ENCODE measurements around the gene NMNAT2. TPM values are rescaled to one million over a fixed set of nuclear protein-coding genes. Genes with fewer than 3 reads are reported as not detected.

NMNAT2 gene
- total and polyA plus RNA-seq, 12 donors, result 0.35 to 6.1 (median 2.9) TPM

GRCh38 chr1:183379951-183380350 lies 38.2 kb downstream of the NMNAT2 start:
- TF ChIP-seq POLR2A (IDR thresholded peaks at IDR 0.05) (no peak), CTCF (IDR thresholded peaks at IDR 0.05) (no peak)
- 64 to 71% (median 66%) methylated on average over 2 of the region's 2 CpGs for WGBS, 4 donors
- intact Hi-C loops (cut with DNase I), result no loop called here

GRCh38 chr1:183375381-183375780 lies 42.8 kb downstream of the NMNAT2 start:
- Histone ChIP-seq H3K36me3 (replicated peaks in 1 of 2) (no peaks in the 10 kb centered on the region), H3K27ac (no peak overlapping the region), H3K4me1 (replicated peaks in 1 of 2) (no peaks in the 10 kb centered on the region), H3K4me3 (no peak overlapping the region), H3K9me3 (replicated peaks in 1 of 3) (peaks cover 0 to 5% (median 0%) of the 10 kb centered on the region in 3 donors), H3K27me3 (no peaks in the 10 kb centered on the region)
- DNase-seq, result no peak
- TF ChIP-seq CTCF (IDR thresholded peaks at IDR 0.05) (no peak), POLR2A (IDR thresholded peaks at IDR 0.05) (no peak)
- intact Hi-C loops (cut with DNase I), result no loop called here
- 85 to 92% (median 88%) methylated on average over 2 of the region's 2 CpGs for WGBS, 4 donors

More at GRCh38 chr1:183379951-183380350, 38.2 kb downstream of the NMNAT2 start:
- Histone ChIP-seq H3K27ac (no peak overlapping the region), H3K36me3 (replicated peaks in 1 of 2) (no peaks in the 10 kb centered on the region), H3K4me1 (replicated peaks in 1 of 2) (no peaks in the 10 kb centered on the region), H3K27me3 (no peaks in the 10 kb centered on the region), H3K4me3 (no peak overlapping the region), H3K9me3 (replicated peaks in 1 of 3) (peaks cover 0 to 5% (median 0%) of the 10 kb centered on the region in 3 donors)
- no peak for DNase-seq

- Histone ChIP-seq H3K27ac (no peak overlapping the region), H3K36me3 (replicated peaks in 1 of 2) (no peaks in the 10 kb centered on the region), H3K27me3 (no peaks in the 10 kb centered on the region), H3K4me1 (replicated peaks in 1 of 2) (no peaks in the 10 kb centered on the region), H3K9me3 (replicated peaks in 1 of 3) (no peaks in the 10 kb centered on the region), H3K4me3 (no peak overlapping the region)
- intact Hi-C loops (cut with DNase I), result no loop called here
- whole genome bisulfite sequencing, 4 donors, result 82 to 91% (median 88%) methylated on average over 2 of the region's 2 CpGs
- no peak for DNase-seq
- TF ChIP-seq POLR2A (IDR thresholded peaks at IDR 0.05), result no peak
- no peak for TF ChIP-seq CTCF (IDR thresholded peaks at IDR 0.05)
Measured at GRCh38 chr1:183374825-183375224, 43.4 kb downstream of the NMNAT2 start.

- H3K36me3 ChIP-seq (replicated peaks in 1 of 2), result no peaks in the 10 kb centered on the region
- no peak overlapping the region for H3K27ac ChIP-seq
- TF ChIP-seq POLR2A (IDR thresholded peaks at IDR 0.05), result no peak
- TF ChIP-seq CTCF (IDR thresholded peaks at IDR 0.05), result no peak
- H3K4me3 ChIP-seq, result no peak overlapping the region
- H3K4me1 ChIP-seq (replicated peaks in 1 of 2), result no peaks in the 10 kb centered on the region
- no peaks in the 10 kb centered on the region for H3K9me3 ChIP-seq (replicated peaks in 1 of 3)
- H3K27me3 ChIP-seq, result no peaks in the 10 kb centered on the region
- intact Hi-C loops (cut with DNase I), result no loop called here
- WGBS, 4 donors, result 56 to 80% (median 70%) methylated on average over 4 of the region's 4 CpGs
- DNase-seq, result no peak
Measured at GRCh38 chr1:183372586-183373230, 45.5 kb downstream of the NMNAT2 start.

All from adrenal gland (tissue), 12 donors.